SK-N-SH (cell line): ENCODE data around the gene TBXAS1. TPM values are rescaled to one million over a fixed set of nuclear protein-coding genes. Genes with fewer than 3 reads are reported as not detected.

ENCODE experiments used
- CTCF ChIA-PET: fragments of 300-600, 350-600 bp; formaldehyde crosslinking; extraction: SDS; loops from one replicate; lab custom pipeline; 2021; lab: Yijun Ruan, JAX
- POLR2A ChIA-PET: fragments of 350-600 bp; sonication (Branson Sonifier 250); formaldehyde crosslinking; extraction: SDS; loops from one replicate; lab custom pipeline; 2020; ENCODE audit warnings: antibody characterized with exemption, inconsistent platforms; lab: Yijun Ruan, JAX
- DNase-seq: peaks from one replicate; pipeline ENCODE4 v3.0.0; 2012
- H2AFZ ChIP-seq: fragments of 200-600 bp; sonication (generic); 2 replicates; pipeline ENCODE4 v1.8.1; 2016; ENCODE audit warnings: antibody characterized with exemption, mild to moderate bottlenecking, low read depth
- H3F3A ChIP-seq: fragments of 200-600 bp; sonication (generic); replicated peaks from 2 replicates; pipeline ENCODE3; 2016; ENCODE audit warnings: antibody characterized with exemption, mild to moderate bottlenecking; ENCODE audit not compliant: insufficient read depth
- H3K27ac ChIP-seq, 2 experiments: fragments of 200-500 bp in 1 of 2; fragments of 200-600 bp in 1 of 2; sonication (Bioruptor generic) in 1 of 2; sonication (generic), shearing (Covaris generic) in 1 of 2; 2 replicates each; pipeline versions ENCODE4 v1.5.1 to v1.6.1; 2014 to 2016; ENCODE audit warnings: low read depth in 2 of 2, inconsistent platforms in 1 of 2, low read length in 1 of 2, mild to moderate bottlenecking in 1 of 2, mixed read lengths in 1 of 2
- H3K27me3 ChIP-seq: fragments of 200-600 bp; sonication (generic), shearing (Covaris generic); 2 replicates; pipeline ENCODE4 v1.6.1; 2016; ENCODE audit warnings: mixed run types; ENCODE audit not compliant: insufficient read depth
- H3K36me3 ChIP-seq, 2 experiments: fragments of 200-500 bp in 1 of 2; fragments of 200-600 bp in 1 of 2; sonication (Bioruptor generic) in 1 of 2; sonication (generic) in 1 of 2; replicated peaks in 1 of 2; 2 replicates each; pipeline versions ENCODE3 to v1.5.1; 2014 to 2016; ENCODE audit warnings: low read length in 1 of 2, mild to moderate bottlenecking in 1 of 2; ENCODE audit not compliant: insufficient read depth in 2 of 2, control insufficient read depth in 1 of 2
- H3K4me1 ChIP-seq, 2 experiments: fragments of 200-500 bp in 1 of 2; fragments of 200-600 bp in 1 of 2; sonication (Bioruptor generic) in 1 of 2; sonication (generic), shearing (Covaris generic) in 1 of 2; 2 replicates each; pipeline versions ENCODE4 v1.5.1 to v1.6.1; 2014 to 2016; ENCODE audit warnings: low read depth in 1 of 2, low read length in 1 of 2, mixed run types in 1 of 2; ENCODE audit not compliant: insufficient read depth in 2 of 2, control insufficient read depth in 1 of 2
- H3K4me2 ChIP-seq: fragments of 200-600 bp; sonication (generic), shearing (Covaris generic); 2 replicates; pipeline ENCODE4 v1.6.1; 2017; ENCODE audit warnings: mixed run types
- H3K4me3 ChIP-seq, 2 experiments: fragments of 200-500 bp in 1 of 2; fragments of 200-600 bp in 1 of 2; sonication (Bioruptor generic) in 1 of 2; sonication (generic), shearing (Covaris generic) in 1 of 2; 2 replicates each; pipeline versions ENCODE4 v1.5.1 to v1.8.1; 2014 to 2016; ENCODE audit warnings: low read depth in 2 of 2, inconsistent platforms in 1 of 2, low read length in 1 of 2, mild to moderate bottlenecking in 1 of 2, mixed read lengths in 1 of 2, moderate library complexity in 1 of 2
- H3K79me2 ChIP-seq: fragments of 200-600 bp; sonication (generic); 2 replicates; pipeline ENCODE4 v1.8.1; 2017; ENCODE audit warnings: mild to moderate bottlenecking; ENCODE audit not compliant: insufficient read depth
- H3K9ac ChIP-seq: fragments of 200-600 bp; sonication (generic); 2 replicates; pipeline ENCODE4 v1.6.1; 2017; ENCODE audit warnings: mixed run types
- H3K9me2 ChIP-seq: fragments of 200-600 bp; sonication (generic); 2 replicates; pipeline ENCODE4 v1.6.1; 2017; ENCODE audit warnings: mixed run types
- H3K9me3 ChIP-seq: fragments of 200-600 bp; sonication (generic); 2 replicates; pipeline ENCODE4 v1.6.1; 2017; ENCODE audit warnings: mixed run types, mild to moderate bottlenecking, moderate library complexity
- H4K20me1 ChIP-seq: fragments of 200-600 bp; sonication (generic); 2 replicates; pipeline ENCODE4 v1.6.1; 2017; ENCODE audit warnings: mild to moderate bottlenecking, mixed run types; ENCODE audit not compliant: insufficient read depth
- CHD2 ChIP-seq: fragments of 150-350 bp; IDR thresholded peaks from 2 replicates; pipeline ENCODE4 v1.6.1; 2018; ENCODE audit warnings: low read length; ENCODE audit not compliant: partially characterized antibody
- CTCF ChIP-seq: fragments of 200-600 bp; sonication (generic); IDR thresholded peaks from 2 replicates; pipeline ENCODE4 v1.6.1; 2017; ENCODE audit warnings: antibody characterized with exemption, mild to moderate bottlenecking, moderate library complexity
- FOSL2 ChIP-seq: IDR thresholded peaks from 2 replicates; pipeline ENCODE4 v1.4.0; 2012; ENCODE audit warnings: low read depth, mild to moderate bottlenecking, moderate library complexity, borderline replicate concordance
- GATA2 ChIP-seq: sonication (generic); formaldehyde crosslinking; IDR thresholded peaks from 2 replicates; pipeline ENCODE4 v1.5.0; 2020; ENCODE audit warnings: mild to moderate bottlenecking, missing genetic modification reagents
- MAX ChIP-seq: IDR thresholded peaks from 2 replicates; pipeline ENCODE4 v1.4.0; 2012; ENCODE audit warnings: low read depth
- MEF2A ChIP-seq: IDR thresholded peaks from 2 replicates; pipeline ENCODE4 v1.4.0; 2012; ENCODE audit warnings: low read depth, borderline replicate concordance
- PBX3 ChIP-seq: IDR thresholded peaks from 2 replicates; pipeline ENCODE4; 2012
- RCOR1 ChIP-seq: fragments of 150-350 bp; IDR thresholded peaks from 2 replicates; pipeline ENCODE4 v1.6.1; 2017; ENCODE audit warnings: antibody characterized with exemption, low read length
- RFX5 ChIP-seq: IDR thresholded peaks from 2 replicates; pipeline ENCODE4 v1.6.1; 2012; ENCODE audit warnings: mild to moderate bottlenecking, improper control_type of control experiment, low read length
- RXRA ChIP-seq: IDR thresholded peaks from 2 replicates; pipeline ENCODE4 v1.4.0; 2012; ENCODE audit warnings: low read depth, mild to moderate bottlenecking, borderline replicate concordance
- SIN3A ChIP-seq: IDR thresholded peaks from 2 replicates; pipeline ENCODE4 v1.6.1; 2012; ENCODE audit warnings: low read depth, mild to moderate bottlenecking, low read length, moderate library complexity, borderline replicate concordance
- SMC3 ChIP-seq: IDR thresholded peaks from 2 replicates; pipeline ENCODE4 v1.6.1; 2012; ENCODE audit warnings: low read depth, low read length, improper control_type of control experiment
- TAF1 ChIP-seq: IDR thresholded peaks from 2 replicates; pipeline ENCODE4 v1.6.1; 2012; ENCODE audit warnings: low read depth, mild to moderate bottlenecking, low read length, moderate library complexity, borderline replicate concordance
- TCF12 ChIP-seq: IDR thresholded peaks from 2 replicates; pipeline ENCODE4 v1.4.0; 2012
- YY1 ChIP-seq: IDR thresholded peaks from 2 replicates; pipeline ENCODE4 v1.4.0; 2012; ENCODE audit warnings: low read depth, mild to moderate bottlenecking
- WGBS: methylation state at CpG from one replicate; pipeline ENCODE4 v1.1.6; 2017; ENCODE audit warnings: low lambda C conversion rate; 5-methylcytosine and 5-hydroxymethylcytosine counted together
- polyA plus RNA-seq, 3 experiments: library from polyadenylated mRNA; depleted of rRNA; stranded (reverse); fragments of >200 nt; gene quantifications; 2 replicates each; pipeline ENCODE4 v1.2.3, GENCODE V29; 2012

The TBXAS1 gene
- polyA plus RNA-seq, 1 of the 3 experiments (the other 2 are of a cell fraction): 4.4 TPM

GRCh38 chr7:139973101-139974050 is 144.3 kb downstream of the TBXAS1 start:
- H3K4me2 ChIP-seq: no peak overlapping the region
- no peak overlapping the region for H2AFZ ChIP-seq
- H3K27me3 ChIP-seq: peaks cover 27% of the 10 kb centered on the region
- TF ChIP-seq MAX (no peak), FOSL2 (no peak), RFX5 (no peak), RXRA (no peak), CTCF (no peak), SIN3A (no peak)
- TF ChIP-seq, all 33 proteins: peak for 0
- CTCF ChIA-PET: interaction anchor here (0.8 to 1.7 kb wide), 8 partner anchors 14 to 474 kb away, joined by 3 to 9 read pairs (median 3); no protein-coding TSS in a partner anchor
- Histone ChIP-seq H3K4me3 (no peak overlapping the region), H3K9me2 (no peaks in the 10 kb centered on the region), H3K36me3 (no peaks in the 10 kb centered on the region), H3F3A (no peaks in the 10 kb centered on the region), H3K9me3 (no peaks in the 10 kb centered on the region), H3K27ac (no peak overlapping the region), H4K20me1 (no peaks in the 10 kb centered on the region), H3K79me2 (no peaks in the 10 kb centered on the region), H3K4me1 (no peaks in the 10 kb centered on the region), H3K9ac (no peak overlapping the region)
- DNase-seq: no peak
- 73% methylated on average over 11 of the region's 11 CpGs for WGBS
- POLR2A ChIA-PET: no interaction called here

GRCh38 chr7:139974179-139974811 is 145.2 kb downstream of the TBXAS1 start:
- Histone ChIP-seq H2AFZ (no peak overlapping the region), H3K27me3 (peaks cover 27% of the 10 kb centered on the region), H3F3A (no peaks in the 10 kb centered on the region), H3K79me2 (no peaks in the 10 kb centered on the region), H4K20me1 (no peaks in the 10 kb centered on the region), H3K36me3 (no peaks in the 10 kb centered on the region), H3K9ac (no peak overlapping the region), H3K4me2 (no peak overlapping the region), H3K9me3 (no peaks in the 10 kb centered on the region), H3K4me3 (no peak overlapping the region), H3K27ac (no peak overlapping the region), H3K4me1 (no peaks in the 10 kb centered on the region), H3K9me2 (no peaks in the 10 kb centered on the region)
- WGBS: 82% methylated on average over 13 of the region's 13 CpGs
- ChIA-PET CTCF (interaction anchor here (1.2 to 1.8 kb wide), 6 partner anchors 24 to 475 kb away, joined by 3 to 9 read pairs (median 4); no protein-coding TSS in a partner anchor), POLR2A (no interaction called here)
- DNase-seq: no peak
- TF ChIP-seq SMC3: no peak
- TF ChIP-seq RCOR1: no peak
- no peak for TF ChIP-seq TAF1
- TF ChIP-seq MAX: no peak
- no peak for TF ChIP-seq RFX5
- no peak for TF ChIP-seq YY1
- TF ChIP-seq TCF12: no peak
- no peak for TF ChIP-seq PBX3
- TF ChIP-seq RXRA: no peak
- no peak for TF ChIP-seq MEF2A
- TF ChIP-seq CHD2: no peak
- TF ChIP-seq GATA2 (CRISPR knock-in tag): no peak
- no peak for TF ChIP-seq CTCF
